HG03060 (cell line): ENCODE measurements around the gene BFSP1.

Source experiments
- ATAC-seq: cut with Tn5 transposase; IDR thresholded peaks from one replicate; pipeline ENCODE4 v1.9.1; 2021; ENCODE audit warnings: low read depth, moderate number of reproducible peaks; ENCODE audit not compliant: unreplicated experiment

The BFSP1 gene

GRCh38 chr20:17469246-17470030 is 61.7 kb downstream of the BFSP1 start:
- ATAC-seq = no peak

GRCh38 chr20:17468073-17468840 is 62.9 kb downstream of the BFSP1 start:
- ATAC-seq = no peak

GRCh38 chr20:17467120-17467655 is 64.0 kb downstream of the BFSP1 start:
- no peak for ATAC-seq

- ATAC-seq = no peak
These were observed 64.5 kb downstream of the BFSP1 start for GRCh38 chr20:17466641-17467040.

GRCh38 chr20:17465236-17465635 is 65.9 kb downstream of the BFSP1 start:
- ATAC-seq = no peak

GRCh38 chr20:17463711-17464110 is 67.5 kb downstream of the BFSP1 start:
- no peak for ATAC-seq

- ATAC-seq = no peak
These were observed 69.2 kb downstream of the BFSP1 start for GRCh38 chr20:17461941-17462340.

GRCh38 chr20:17460119-17460518 is 71.1 kb downstream of the BFSP1 start:
- no peak for ATAC-seq

GRCh38 chr20:17457588-17458190 is 73.5 kb downstream of the BFSP1 start:
- ATAC-seq = no peak

GRCh38 chr20:17457079-17457478 is 74.1 kb downstream of the BFSP1 start:
- no peak for ATAC-seq

- no peak for ATAC-seq
These were observed 74.9 kb downstream of the BFSP1 start for GRCh38 chr20:17456279-17456678.

- no peak for ATAC-seq
These were observed 77.6 kb downstream of the BFSP1 start for GRCh38 chr20:17453592-17453991.

- ATAC-seq = no peak
These were observed 78.7 kb downstream of the BFSP1 start for GRCh38 chr20:17452441-17452840.

- ATAC-seq = no peak
These were observed 82.1 kb downstream of the BFSP1 start for GRCh38 chr20:17449031-17449430.

- no peak for ATAC-seq
These were observed 83.1 kb downstream of the BFSP1 start for GRCh38 chr20:17448071-17448470.

GRCh38 chr20:17446171-17446570 is 85.0 kb downstream of the BFSP1 start:
- ATAC-seq = no peak

GRCh38 chr20:17445543-17445942 is 85.6 kb downstream of the BFSP1 start:
- ATAC-seq = no peak

- ATAC-seq = no peak
These were observed 87.1 kb downstream of the BFSP1 start for GRCh38 chr20:17444091-17444490.
